Right hindlimb (tissue), 1 donor: ENCODE measurements around the gene LAMA3.

Experiments
- DNase-seq: peaks from one replicate; pipeline ENCODE4 v3.0.0-alpha.2; 2018

LAMA3 gene, protein sequence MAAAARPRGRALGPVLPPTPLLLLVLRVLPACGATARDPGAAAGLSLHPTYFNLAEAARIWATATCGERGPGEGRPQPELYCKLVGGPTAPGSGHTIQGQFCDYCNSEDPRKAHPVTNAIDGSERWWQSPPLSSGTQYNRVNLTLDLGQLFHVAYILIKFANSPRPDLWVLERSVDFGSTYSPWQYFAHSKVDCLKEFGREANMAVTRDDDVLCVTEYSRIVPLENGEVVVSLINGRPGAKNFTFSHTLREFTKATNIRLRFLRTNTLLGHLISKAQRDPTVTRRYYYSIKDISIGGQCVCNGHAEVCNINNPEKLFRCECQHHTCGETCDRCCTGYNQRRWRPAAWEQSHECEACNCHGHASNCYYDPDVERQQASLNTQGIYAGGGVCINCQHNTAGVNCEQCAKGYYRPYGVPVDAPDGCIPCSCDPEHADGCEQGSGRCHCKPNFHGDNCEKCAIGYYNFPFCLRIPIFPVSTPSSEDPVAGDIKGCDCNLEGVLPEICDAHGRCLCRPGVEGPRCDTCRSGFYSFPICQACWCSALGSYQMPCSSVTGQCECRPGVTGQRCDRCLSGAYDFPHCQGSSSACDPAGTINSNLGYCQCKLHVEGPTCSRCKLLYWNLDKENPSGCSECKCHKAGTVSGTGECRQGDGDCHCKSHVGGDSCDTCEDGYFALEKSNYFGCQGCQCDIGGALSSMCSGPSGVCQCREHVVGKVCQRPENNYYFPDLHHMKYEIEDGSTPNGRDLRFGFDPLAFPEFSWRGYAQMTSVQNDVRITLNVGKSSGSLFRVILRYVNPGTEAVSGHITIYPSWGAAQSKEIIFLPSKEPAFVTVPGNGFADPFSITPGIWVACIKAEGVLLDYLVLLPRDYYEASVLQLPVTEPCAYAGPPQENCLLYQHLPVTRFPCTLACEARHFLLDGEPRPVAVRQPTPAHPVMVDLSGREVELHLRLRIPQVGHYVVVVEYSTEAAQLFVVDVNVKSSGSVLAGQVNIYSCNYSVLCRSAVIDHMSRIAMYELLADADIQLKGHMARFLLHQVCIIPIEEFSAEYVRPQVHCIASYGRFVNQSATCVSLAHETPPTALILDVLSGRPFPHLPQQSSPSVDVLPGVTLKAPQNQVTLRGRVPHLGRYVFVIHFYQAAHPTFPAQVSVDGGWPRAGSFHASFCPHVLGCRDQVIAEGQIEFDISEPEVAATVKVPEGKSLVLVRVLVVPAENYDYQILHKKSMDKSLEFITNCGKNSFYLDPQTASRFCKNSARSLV (N-terminal part only)

DNA sequence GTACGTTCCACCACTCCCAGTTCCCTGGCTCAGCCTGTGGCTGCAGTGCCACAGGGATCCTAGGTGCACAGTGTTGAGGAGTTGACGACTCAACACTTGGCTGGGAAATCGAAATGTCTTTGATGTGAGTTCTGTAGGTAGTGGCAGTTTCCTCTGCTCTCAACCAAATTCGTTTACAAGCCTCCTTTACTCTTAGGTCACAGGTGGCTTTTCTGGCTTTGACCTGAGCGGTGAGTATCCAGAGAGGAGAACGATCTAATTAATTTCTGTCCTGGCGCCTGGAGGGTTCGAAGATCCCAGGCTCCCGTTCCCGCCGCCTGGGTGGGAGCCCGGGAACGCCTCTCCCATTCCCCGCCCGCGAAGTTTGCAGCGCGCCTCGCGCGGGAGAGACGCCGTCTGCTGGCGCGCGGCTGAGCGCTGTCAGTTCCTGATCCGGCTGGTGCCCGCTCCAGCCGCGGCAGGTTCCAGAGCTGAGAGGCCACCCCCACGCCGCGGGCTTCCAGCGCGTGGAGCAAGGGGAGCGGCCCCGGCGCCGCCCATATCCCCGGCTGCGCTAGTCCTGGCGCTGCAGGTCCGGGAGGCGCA, at the start of gene LAMA3:
Gene LAMA3, plus strand, starts transcription at position 423 of the 585 bp plus-strand sequence. CDS start 231 bp downstream, outside the sequence.
- DNase-seq = peak; percentile 68

DNA sequence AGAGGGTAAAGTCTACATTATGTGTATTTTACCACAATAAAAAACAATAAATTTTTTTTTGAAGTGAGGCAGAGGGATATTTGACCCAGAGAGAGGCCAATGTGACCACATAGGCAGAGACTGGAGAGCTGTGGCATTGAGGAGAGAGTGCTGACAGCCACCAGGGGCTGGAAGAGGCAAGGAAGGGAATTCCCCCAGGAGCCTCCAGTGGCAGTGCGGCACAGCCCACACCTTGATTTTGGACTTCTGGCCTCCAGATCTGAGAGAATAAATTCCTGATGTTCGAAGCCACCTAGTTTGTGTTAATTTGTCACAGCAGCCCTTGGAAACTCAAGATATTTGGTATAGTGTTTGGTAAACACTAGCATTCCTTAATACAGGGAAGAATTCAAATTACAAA, 49.2 kb upstream of the LAMA3 start:
- no peak for DNase-seq

DNA sequence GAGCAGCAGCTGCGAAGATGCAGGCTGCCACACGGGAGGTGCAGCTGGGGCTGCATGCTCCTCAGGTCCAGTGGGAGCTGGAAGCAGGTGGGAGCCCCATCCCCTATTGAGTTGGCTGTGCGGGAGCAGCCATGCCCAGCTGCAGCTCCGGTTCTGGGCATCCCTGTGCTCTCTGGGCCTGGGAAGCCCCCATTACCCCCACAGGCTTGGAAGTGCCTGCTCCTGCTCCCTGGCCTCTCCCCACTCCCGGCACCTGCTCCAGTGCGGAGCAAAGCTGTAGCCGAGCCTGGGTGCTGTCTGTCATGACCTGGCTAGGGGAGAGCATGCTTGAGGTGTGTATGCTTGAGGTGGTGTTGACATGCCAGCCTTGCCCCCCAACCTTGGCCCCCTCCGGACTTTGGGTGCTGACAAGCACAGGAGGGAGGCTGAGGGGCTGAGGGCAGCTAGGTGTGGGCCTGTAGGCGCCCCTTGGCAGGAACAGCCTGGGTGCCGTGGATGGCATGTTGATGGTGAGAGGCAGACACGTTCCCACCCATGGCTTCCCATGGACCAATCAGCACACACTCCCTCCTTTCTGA, 48.0 kb upstream of the LAMA3 start:
- no peak for DNase-seq

DNA sequence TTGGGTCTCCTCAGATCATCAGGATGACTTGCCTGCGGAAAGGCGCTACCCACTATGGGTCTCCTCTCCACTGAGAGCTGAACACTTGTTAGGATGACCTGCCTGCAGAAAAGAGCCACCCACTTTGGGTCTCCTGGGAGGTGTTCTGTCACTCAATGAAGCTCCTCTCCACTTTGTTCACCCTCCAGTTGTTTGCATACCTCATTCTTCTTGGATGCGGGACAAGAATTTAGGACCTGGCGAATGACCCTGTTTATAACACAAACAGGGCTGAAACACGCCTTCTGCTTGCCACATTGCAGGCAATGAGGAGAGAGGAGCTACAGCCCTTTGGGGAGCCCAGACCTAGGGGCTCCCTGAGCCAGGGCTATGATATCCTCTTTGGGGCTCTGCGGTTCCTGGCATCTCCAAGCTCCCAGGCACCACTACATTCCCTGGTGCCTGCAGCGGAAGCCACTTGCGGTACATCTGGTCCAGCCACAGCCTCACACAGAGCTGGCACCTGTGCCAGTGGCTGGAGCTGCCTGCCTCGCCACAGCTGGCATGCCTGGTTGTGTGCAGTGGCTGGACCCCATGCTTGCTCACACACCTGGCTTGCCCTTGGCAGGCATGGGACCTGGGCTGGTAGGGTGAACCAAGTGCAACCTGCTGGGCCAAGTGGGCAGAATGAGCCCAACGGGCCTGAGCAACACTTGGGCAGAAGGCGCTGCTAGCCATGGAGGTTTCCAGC, 47.2 kb upstream of the LAMA3 start:
- DNase-seq = no peak

DNA sequence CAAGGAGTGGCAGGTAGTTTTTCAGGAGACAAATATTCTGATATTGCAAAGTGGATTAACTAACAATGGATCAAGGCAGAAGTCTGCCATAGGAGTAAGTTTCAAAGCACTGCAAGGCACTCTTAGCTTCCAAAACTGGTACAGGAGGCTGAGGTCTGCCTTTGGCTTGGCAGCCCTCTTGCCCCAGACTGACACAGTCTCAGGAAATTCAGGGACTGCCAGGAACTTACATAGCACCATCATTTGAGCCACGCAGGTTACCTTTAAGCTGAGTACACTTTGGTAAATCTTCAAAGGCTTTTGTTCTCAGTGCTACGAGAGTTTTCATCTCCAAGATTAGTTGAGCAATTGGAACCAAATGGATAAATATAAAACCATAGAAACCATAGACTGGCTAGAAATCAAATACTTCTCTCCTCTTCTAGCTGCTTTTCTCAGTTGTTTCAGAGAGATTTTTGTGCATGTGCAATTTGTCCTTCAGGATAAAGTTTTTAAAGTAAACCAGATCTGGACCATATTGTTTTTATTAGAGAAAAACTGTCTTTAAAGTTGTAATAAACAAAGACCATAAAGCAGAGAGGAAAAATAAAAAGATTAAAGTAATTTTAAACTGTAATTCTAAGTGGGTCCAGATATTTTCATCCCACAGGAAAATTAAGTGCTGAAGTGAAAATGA, 45.3 kb upstream of the LAMA3 start:
- no peak for DNase-seq

DNA sequence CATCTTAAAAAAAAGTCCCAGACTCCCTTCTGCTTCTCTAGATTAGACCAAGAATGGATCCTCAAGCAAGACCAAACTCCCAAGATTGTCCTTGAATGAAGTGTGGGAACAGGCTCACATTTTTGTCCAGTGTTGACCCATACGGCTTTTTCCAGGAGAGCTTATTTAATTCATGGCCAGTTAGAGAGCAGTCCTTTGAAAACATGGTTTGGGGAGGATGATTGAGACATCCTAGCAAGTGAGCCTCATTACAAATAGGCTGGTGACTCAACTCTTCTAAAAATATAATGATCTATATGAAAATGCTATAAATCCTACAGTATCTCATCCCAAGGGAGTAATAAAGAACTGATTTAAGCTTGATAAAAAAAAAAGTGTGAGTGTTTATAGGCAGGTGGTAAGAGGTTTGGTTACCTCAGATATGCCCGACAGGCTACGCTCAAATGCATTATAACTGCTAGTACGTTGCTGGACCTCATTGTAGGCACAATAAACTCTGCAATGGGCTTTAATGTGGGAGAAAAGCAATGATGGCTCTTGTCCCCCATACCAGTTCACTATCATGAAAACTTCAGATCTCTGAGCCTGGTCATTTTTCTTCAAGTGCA, 43.6 kb upstream of the LAMA3 start:
- DNase-seq = no peak

DNA sequence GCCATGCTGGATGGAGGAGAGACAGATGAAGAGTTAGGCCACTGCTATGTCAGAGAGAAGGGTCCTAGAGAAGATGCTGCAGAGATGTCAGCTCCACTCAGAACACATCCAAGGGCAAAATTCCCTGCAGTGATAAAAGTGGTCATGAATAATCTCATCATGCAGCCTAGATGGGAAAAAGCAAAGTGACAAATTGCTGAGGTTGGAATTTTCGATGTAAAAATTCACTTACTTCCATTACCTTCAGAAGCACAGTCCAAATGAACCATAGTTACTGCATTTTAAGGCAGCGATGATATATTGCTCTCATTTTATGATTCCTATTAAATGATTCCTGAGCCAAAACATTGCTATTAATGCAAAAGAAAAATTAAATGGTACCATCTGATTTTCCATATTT, 43.0 kb upstream of the LAMA3 start:
- no peak for DNase-seq

DNA sequence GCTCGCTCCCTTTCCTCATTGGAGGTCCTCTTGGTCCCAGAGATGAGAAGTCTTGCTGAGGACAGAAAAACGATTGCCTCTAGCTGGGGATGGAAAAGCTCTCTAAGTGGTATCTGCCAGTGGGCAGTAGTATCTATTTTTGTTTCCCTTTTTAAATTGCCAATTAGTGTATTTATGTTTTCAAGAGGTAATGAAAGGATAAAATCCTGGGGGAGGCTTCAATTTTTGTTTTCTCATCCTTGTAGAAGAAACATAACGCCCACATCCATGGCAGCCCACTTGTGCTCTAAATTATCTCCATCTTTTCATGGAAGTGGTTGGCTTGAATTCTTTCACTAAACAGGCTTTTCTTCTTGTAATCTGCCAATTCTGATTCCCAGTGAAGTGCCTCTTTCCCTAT, 40.8 kb upstream of the LAMA3 start:
- no peak for DNase-seq

DNA sequence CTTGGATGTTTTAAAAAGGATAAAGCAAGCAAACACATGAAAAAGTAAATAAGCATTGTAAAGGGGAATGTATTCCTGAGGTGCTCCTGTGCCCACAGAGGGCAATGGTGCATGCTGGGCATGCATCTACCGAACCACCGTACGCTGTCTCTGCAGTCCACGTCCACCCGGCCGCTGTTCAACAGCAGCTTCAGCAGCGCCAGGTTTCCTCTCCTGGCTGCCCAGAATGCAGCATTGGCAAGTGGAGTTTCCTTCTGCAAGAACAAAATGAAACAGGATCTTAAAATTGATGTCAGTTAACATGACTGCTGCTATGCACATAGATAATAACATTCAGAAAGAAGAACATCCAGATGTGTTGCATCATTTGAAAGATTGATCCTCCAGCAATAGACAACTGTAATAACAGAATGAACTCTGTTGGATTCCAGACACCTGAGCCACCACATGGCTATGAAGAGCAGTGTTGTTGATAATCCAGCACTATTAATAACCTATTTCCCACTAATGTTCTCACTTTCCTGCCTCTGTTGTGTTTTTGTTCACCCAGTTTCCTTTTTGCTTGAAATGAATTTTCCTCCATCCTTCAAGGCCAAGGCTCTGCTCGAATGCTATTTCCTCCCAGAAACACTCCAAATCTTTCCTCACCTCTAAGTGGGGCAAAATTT, 40.2 kb upstream of the LAMA3 start:
- DNase-seq = peak; percentile 61

DNA sequence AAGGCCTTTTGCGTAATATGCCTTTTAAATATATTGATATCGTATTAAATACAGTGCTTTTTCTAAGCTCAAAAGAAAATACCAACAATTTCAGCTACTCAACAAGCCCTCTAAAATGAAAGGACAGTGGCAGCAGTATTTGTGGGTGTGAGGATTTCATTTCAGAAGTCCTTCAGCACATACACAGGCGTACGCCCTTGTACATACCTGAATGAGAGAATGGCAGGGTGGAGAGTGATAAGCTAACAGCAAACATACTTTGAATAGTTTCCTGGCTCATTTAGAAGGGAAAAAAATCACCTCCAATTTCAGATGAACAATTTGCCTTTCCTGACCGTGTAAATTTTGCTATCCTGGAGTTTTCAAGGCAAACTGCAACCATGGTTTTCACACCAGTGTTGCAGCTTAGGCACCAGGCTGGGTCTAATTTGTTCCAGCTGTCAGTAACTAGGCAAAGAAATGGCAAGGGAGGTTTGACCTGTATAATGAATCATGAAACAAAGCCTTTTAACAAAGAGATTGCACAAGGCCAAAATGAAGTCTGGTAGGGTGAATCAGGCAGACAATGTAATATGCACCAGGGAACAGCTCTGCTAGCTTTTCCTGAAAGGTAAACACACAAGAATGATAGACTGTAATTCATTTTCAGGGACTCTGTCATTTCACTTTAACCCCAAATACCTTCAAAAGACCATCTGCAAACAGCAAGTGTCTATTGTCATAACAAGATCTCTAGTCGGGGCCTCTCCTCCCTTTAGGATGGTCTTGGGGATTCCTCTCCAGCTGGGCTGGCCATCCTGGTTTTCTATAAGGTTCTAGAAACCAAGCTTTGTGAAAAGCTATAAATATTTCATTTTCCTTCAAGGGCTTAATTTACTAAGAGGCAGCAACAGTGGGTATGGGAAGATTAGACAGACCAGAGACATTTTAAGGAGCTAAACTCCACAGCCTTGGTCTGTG, 38.0 kb upstream of the LAMA3 start:
- no peak for DNase-seq

DNA sequence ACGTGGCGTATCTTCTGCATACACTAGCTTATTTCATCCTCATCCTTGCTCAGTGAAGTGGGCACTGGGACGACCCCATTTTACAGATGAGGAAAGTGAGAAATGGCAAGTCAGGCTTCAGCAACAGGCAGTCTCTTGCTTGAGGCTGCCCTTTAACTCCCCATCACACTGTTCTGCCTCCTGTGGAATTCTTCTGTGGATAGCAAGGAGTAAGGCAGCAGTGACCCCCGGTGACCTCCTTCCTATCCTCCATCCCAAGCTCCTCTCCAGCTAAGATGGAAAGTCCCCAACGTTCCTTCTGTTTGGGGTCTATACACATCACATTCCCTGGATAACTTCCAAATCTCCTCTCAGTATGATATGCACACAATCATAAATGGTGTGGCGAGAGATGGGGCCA, 37.0 kb upstream of the LAMA3 start:
- no peak for DNase-seq

DNA sequence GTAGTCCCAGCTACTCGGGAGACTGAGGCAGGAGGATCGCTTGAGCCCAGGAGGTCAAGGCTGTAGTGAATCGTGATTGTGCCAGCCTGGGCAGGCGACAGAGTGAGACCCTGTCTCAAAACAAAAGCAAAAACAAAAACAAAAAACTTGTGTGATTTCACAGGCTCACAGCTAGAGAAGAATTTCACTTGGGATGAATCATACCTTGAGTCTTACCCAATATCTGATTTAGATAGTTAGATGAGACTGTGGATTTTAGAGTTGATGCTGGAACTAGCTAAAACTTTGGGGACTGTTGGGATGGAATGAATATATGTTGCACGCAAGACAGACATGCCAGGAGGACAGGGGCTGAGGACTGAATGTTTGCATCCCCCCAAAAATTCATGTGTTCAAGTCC, 31.0 kb upstream of the LAMA3 start:
- DNase-seq = no peak

DNA sequence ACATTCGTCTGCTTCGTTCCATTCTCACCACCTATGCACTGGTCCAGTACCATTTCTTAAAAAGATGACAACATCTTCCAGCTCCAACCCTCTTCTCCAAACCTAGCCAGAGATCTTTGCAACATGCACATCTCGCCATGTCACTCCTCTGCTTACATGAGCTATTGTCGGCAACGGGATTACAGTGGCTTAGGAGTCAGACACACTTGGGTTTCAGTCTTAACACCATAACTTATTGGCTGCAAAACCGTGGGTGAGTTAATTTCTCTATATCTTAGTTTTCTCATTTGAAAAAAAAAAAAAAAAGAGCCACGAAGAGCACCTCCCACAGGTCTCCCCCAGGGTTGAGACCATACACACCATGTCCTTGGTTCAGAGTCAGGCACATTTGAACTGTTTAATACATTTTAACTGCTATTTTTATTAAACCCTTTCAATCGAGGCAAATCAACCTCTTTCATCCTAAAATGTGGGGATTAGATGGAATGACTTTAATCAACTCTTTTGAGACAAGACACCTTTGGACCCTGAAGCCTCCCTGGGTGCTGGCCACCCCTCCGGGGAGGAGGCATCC, 27.4 kb upstream of the LAMA3 start:
- no peak for DNase-seq

DNA sequence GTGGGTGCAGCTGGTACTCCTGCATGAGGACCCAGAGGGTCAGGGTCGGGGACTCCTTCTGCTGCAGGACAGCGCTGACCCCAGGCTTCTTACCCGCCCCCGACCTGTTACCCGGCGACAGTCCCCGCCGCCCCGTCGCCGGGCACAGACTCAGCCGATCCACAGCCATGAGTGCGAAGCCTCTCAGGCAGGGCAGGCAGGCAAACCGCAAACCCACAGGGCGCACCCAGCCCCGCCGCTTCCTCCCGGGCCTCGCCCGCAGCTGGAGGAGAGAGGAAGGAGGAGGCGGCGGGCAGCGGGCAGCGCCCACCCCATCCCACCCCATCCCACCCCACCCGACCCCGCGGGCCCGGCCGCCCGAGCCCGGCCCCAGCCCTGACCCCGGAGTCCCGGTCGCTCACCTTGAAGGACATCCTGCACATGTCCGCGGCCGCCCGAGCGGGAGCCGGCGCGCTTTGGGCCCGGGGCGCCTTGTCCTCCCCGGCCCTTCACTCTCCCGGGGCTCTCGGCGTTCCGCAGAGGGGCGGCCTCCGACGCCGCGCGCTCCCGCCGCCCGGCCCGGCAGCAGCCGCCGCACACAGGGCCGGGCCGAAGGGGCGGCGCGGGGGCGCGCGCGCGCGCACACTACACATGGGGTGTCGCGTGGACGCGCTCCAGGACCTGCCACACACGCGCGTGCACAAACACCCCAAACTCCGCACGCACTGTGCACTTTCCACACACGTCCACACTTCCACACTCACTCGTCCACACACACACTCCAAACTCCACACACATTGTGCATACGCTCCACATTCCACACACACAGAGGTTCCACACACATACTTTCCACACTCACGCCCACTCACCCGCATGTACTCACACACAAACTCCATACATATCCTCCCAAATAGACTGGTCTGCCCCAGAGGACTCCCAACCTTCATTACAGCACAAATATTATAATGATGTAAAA, 26.7 kb upstream of the LAMA3 start, which contains the start of gene ANKRD29:
Gene ANKRD29, minus strand, starts transcription at position 603 of the 955 bp plus-strand sequence. Its CDS starts 181 bp downstream, at position 422.
- DNase-seq = peak; percentile 45

DNA sequence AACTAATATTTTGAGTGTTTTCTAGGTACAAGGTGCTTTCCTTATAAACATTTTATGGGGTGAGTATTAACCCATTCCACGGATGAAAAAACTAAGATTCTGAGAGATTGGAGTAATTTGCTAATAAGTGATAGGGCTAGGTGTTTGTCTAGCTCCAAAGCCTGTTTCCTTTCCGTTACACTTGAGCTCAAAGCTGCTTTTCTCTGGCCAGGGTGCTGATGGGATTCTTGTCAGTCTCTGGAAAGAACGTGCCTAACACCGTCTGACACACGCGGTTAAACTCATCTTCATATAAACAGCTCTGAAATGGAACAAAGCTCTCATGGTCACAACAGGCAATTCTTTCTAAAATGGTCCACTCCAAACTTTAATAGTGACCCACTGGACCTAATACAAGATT, 24.6 kb upstream of the LAMA3 start:
- DNase-seq = no peak

DNA sequence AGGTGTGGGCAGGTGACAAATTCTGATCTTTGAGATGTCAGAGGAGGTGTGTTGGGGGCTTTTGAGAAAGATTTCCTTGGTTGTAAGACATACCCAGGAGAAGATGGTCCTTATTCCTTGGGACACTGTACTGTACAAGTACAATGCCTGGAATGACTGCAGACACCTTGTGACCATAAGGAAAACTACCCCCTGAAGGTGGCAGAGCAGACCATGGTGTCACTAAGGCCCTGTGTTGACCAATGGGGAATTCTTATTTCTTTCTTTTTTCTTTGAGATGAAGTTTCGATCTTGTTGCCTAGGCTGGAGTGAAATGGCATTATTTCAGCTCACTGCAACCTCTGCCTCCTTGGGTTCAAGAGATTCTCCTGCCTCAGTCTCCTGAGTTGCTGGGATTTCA, 22.1 kb upstream of the LAMA3 start:
- DNase-seq = no peak

DNA sequence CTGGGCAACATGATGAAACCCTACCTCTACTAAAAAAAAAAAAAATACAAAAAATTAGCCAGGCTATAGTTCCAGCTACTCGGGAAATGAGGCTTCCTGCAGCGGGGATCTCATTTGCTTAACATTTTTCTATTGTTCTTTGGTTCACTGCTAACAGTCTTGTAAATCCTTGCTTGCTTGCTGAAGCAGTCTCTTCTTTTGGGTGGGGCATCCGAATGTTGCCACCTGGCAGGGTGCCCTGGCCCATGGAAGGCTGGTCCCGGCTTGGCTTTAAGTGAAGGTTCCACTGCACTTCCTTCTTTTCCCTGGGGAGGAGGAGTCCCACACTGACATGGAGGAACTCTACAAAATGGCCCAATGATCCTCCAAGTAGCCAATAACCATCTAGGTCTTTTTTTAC, 20.5 kb upstream of the LAMA3 start:
- DNase-seq = no peak
